A204.1 (cell line): ENCODE measurements around the gene TMEM147.

ENCODE experiments used
- FAIRE-seq: peaks from 2 replicates; lab custom pipeline; 2012; peaks lifted over from hg19 to GRCh38; lab: Jason Lieb, UNC

TMEM147 gene

DNA sequence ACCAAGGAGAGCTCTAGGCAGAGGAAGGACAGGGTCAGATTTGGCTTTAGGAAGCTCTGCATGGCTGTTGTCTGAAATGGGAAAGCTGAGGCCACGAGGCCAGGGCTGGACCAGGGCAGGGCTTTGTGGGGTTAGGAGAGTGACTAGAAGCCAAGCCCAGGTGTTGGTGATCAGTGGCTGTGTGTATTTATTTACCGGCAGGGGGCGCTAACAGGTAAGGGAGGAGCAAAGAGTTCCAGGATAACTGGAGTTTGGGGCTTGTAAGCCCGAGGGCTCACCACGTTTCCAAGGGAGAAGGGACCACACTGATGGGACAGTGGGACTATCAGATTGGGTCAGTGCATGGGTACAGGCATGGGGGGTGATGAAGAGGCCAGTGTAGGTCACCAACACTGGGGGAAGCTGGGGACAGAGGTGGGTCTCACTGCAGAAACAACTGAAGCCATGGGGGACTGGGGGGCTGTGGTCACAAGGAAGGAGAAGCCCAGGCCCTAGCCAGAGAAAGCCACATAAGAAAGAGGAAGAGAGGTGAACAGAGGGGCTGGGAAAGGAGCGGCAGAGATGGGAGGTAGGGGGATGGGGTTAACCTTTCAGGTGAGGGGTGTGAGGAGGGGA, 3.9 kb downstream of the TMEM147 start:
- no peak for FAIRE-seq

DNA sequence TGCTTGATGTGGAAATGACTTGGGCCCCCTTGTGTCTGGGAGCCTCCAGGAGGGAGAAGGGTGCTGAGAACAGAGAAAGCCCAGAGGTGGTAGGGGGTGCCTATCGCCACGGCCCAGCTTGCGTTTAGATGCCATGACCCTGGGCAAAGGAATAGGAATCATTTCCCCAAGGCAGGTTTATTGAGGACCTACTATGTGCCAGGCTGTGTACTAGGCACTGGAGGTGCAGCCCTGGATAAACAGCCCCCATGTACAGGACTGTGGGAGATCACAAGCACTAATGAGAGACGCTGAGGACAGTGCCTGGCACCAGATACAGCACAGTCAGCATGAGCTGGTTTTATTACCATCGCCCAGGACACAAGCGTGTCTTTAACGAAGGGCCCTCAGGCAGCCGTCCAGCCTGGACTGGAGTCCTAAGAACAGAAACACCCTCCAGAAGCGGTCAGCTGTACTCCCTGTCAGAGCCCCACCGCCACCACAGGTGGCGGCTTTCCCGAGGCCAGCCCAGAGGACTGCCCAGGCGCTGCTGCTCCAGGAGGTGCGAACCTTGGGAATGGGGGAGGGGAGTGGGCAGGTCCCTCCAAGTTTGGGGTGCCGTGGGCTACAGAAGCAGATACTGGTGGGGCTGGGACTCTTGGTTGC, 4.6 kb downstream of the TMEM147 start:
- no peak for FAIRE-seq

DNA sequence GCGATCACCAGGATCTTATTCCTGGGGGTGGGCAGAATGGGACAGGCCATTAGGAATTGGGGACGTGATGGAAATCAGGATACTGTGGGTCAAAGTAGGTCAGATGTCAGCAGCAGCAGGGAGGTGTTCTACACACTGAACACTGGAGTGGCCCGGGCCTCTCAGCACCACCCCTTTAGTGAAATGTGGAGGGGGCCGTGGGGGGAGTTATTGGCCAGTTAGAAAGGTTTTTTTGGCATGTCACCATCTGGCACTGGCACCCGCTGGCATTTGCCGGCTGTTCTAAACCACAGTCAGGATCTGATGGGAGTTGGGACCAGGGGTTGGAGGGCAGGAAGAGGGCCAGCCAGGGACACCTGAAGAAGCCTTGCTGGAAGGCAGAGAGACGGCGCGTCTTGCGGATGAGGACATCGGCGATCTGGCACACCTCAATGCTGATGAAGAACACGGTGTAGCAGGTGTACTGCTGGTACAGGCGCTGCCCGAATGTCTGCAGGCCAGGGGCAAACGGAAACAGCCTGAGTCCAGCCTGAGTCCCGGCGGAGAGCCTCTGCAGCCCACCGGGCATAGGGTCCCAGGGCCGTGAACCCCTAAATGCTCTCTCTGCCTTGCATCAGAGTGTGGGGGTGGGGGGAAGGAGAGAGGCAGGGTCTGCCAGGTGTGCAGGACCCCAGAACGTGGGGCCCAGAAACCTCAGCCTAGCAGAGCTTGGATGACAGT, 5.8 kb downstream of the TMEM147 start:
- FAIRE-seq = no peak

DNA sequence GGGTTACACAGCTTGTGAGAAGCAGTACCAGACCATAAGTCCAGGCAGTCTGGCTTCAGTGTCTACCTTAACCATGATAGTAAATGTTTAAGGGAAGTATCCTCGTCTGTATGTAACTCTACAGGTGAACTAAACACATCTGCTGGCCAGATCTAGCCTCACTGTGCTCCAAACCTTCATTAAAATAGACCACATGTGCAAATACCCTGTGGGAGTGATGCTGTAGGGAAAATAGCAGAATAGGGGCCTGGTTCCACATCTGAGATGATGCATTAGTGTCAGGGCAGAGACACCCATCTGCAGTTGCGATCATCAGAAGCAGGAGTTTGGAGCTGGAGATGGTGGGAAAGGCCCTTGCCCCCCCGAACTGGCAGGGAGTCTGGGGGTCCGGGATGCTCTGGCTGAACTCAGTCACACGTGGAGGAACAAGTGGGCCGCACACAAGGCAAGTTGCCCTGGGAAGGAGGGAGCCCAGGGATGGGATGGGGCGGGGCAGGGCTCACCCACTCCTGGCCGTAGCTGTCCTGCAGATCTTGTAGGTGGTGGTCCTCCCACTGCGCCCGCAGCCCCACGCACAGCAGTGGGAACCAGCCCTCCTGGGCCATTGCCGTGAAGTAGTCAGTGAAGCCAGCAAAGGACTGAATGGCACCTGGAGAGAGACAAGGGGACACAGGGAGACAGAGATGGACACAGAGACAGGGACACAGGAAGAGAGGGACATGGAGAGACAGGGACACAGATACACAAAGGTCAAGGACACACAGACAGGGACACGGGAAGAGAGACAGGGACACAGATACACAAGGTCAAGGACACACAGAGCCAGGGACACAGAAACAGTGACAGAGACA, 7.3 kb downstream of the TMEM147 start:
- FAIRE-seq = no peak

DNA sequence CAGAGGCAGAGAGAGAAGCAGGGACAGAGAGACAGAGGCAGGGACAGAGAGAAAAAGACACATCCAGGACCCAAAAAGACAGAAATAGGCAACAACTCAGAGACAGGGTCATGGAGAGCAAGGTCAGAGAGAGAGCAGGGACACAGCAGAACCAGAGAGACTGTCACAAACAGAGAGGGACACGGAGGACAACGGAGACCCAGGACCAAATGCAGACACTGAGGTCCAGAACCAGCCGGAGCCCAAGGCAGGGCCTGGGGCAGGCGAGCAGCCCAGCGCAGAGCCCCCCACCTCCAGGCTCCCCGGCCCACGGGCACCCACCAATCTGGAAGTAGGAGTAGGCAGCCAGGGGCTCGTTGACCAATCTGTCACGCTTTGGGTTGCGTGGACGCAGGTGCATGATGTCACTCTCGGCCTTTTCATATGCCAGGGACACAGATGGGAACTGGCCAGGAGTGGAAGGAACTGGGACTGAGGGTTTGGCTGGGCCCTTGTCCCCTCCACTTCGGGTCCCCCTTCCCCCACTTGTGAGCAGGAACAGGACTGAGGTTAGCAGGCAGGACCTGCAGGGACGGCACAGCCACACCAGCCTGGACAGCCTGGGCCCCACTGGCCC, 8.1 kb downstream of the TMEM147 start:
- no peak for FAIRE-seq

DNA sequence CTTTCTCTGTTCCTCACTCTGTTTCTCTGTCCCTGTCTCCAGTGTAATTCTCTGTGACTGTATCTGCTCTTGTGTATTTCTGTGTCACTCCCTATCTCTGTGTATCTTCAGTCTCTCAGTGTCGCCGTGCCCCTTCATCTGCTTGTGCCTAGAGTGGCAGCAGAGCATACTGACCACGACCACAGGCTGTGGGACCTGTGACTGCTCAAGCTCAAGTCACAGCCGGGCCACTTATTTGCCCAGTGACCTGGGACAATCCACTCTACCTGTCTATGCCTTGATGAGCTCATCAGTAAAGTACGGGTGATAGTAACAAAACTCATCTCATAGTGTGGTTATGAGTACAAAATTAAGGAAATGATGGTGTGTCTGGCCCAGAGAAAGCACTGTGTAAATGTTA, 8.7 kb downstream of the TMEM147 start:
- FAIRE-seq = no peak

DNA sequence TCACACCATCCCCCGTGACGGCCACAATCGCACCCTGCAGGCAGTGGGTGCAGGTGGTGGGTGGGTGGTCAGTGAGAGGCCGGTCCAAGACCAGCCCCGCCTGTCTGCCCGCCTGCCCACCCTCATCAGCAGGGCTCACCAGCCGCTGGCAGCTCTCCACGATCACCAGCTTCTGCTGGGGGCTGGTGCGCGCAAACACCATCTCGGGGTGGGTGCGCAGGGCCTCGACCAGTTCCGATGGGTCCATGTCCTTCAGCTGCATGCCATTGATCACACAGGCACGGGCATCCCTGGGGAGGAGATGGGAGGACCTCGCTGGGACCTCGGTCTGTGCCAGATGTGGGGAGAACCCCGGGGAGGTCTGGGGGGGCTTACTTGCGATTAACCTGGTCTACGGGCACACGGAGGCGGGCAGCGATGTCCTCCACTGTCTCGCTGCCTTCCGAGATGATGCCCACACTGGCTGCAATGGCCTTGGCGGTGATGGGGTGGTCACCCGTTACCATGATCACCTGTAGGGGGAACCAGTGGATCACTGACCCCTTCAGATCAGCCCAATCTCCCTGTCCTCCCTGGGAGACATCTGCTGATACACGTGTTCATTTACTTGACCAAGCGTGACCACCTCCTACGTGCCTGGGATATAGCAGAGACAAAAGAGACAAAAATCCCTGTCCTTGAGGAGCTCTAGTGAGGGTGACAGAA, 10.0 kb downstream of the TMEM147 start:
- FAIRE-seq = no peak

DNA sequence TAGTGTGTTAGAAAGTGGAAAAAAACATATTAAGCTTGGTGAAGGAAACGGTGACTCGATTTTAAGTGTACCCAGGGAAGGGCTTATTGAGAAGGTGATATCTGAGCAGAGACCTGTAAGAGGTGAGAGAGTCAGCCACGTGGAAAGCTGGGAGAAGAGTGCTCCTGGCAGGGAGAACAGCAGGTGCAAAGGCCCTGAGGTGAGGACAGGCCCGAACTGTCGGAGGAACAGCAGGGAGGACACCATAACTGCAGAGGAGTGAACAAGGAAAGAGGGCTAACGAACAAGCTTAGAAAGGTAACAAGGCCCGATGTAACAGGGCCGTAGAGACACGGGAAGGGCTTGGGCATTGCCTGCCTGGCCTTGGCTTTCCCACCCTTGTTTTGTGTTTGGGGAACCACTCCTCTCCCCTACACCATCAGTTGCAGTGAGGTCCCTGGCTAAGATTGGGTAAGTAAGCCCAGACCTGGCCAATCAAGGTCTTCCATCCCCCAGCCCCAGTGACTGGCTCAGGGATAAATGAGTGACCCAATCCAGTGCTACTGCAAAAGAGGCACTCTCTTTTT, 10.7 kb downstream of the TMEM147 start:
- no peak for FAIRE-seq

DNA sequence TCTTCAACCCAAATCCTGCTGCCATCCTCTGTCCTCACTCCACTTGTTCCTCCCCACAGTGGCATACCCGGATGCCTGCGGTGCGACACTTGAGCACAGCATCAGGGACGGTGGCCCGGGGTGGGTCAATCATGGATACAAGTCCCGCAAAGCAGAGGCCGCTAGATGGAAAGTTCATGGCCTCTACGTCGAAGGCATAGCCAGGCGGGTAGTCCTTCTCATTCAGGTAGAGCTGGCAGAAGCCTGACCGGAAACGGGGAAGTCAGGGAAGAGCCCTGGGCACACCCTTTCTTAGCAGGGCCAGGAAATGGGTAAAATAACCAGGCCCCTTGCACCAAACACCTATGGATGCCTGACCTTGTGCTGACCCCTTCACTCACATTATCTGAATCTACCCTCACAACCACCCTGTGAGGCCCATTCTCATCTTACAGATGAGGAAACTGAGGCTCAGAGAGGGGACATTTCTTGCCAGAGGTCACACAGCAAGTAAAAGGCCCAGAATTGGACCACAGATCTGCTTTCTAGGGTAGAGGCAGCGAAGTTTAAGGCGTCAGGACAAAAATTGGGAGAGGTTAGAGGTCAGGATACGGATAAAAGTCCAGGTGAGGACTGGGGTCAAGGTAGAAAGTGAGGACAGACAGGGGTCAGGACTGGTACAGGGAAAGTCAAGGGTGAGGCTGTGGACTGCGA, 11.6 kb downstream of the TMEM147 start:
- FAIRE-seq = no peak

DNA sequence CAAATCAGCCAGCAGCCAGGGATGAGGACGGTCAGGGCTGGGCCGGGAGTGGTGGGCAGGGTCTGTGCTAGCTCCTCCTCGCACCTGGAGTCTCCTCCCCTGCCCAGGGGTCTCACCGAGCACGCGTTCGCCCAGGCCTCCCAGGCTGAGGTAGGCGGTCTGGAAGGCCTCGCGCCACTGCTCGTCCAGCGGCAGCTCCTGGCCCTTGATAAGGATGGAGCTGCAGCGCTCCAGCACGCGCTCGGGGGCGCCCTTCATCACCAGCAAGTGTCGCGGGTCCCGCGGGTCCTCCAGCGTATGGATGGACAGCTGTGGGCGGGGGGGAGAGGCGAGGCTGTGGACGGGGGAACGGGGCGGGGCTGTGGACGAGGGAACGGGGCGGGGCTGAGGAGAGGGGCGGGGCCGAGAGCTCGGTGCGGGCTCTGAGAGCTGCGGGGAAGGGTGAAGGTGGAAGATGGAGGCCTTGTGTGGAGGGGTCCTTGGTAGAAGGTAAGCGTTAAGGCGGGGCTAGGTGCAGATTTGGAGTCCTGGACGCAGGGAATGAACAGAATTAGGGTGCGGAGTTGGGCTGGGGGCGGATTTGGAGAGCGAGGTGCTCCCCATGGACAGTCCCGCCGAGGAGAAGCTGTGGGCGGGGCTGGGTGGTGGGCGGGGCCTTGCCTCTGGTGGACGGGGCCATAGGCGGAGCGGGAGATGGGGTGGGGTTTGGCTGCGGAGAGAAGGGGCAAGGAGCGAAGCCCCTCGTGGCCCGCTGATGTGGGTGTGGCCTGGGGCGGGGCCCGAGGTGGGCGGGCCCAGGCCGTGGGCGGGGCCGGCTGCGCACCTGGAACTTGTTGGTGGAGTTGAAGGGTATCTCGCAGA, 12.3 kb downstream of the TMEM147 start:
- no peak for FAIRE-seq

DNA sequence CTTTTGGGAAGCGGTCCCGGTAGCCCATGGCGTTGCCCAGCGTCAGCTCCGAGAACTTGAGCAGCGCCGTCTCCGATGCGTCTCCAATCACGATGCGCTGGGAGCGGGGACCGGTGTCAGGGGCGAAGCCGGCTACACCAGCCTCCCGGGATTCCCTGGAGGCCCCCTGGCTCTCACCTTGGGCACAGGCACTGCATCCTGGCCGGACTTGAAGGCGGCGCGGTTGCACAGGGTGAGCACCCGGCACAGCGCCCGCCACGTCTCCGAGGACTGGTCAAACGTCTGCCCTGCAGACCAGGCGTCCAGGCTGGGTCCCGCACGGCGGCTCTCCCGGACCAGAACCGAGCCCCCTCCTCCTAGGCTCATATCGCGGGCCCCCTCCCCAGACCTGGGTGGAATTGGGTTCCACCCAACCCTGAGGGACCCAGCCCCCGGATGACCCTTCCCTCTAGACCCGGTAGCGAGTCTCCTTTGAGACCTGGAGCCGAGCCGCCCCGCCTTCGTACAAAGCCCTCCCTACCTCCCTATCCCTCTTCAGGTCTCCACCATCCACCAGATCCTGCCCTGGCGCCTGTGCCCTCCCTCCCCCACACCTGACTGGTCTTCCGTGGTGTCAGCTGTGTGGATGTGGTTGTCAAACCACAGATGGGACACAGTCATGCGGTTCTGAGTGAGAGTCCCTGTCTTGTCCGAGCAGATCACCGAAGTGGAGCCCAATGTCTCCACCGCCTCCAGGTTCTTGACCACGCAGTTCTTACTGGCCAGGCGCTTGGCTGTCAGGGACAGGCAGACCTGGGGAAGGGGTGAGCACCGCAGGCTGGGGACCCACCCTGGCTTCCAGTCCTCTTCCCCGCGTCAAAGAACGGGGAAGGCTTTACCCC, 13.2 kb downstream of the TMEM147 start:
- no peak for FAIRE-seq

DNA sequence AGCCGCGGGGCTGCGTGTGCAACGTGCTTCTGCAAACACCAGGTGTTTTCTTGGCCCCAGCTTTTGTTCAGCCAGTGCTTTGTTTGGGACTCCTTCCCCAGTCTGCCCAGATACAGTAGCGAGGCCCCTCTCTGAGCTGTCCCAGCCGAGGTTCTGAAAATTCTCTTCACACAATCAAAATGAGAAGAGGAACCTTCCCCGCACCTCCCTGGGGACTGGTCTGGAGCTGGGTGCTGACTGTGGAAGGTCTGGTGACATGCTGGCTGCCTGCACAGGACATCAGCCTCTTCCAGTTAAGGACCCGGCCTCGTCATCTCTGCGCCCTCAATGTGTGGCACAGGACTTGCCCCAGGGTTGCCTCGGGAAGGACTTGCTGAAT, 13.8 kb downstream of the TMEM147 start:
- no peak for FAIRE-seq

DNA sequence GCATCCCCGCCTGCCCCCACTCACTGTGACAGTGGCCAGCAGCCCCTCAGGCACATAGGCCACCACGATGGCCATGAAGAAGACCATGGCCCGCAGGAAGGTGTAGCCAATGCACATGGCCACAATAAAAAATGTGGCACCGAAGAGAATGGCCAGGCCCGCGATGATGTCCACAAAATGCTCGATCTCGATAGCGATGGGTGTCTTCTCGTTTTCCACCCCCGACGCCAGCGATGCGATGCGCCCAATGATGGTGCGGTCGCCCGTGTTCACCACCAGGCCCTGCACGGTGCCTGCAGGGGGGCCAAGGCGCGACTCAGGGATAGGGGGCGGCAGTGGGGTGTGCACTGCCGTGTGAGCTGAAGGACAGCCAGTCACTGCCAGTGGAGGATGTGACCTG, 14.4 kb downstream of the TMEM147 start:
- no peak for FAIRE-seq

DNA sequence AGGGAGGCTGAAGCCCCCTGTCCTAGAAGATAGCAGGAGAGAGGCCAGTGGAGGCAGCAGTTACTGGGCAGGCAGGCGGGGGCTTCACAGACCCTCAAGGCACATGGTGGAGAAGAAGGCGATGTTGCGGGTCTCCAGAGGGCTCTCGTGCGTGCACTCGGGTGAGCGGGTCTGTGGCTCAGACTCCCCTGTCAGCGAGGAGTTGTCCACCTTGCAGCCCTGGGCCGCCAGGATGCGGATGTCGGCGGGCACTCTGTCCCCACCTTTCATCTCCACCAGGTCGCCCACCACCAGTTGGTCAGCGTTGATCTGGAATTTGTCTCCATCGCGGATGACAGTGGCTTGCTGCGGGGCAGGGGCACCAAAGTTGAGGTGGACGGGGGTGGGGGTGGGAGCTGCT, 14.8 kb downstream of the TMEM147 start:
- no peak for FAIRE-seq

DNA sequence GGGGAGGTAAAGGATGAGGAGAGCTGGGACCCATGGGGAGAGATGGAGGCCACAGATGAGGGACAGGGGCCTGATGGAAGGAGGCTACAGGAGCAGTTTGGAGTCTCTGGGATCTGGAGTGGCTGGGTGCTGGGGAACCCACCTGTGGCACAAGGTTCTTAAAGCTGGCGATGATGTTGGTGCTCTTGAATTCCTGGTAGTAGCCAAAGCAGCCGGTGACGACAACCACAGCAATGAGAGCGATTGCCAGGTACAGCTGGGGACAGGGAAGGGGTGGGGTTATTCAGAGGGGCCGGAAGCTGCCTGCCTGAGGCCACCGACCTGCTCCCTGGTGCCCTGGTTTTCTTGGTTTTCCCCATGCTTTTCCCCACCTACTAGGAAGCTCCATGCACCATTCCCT, 15.3 kb downstream of the TMEM147 start:
- no peak for FAIRE-seq

DNA sequence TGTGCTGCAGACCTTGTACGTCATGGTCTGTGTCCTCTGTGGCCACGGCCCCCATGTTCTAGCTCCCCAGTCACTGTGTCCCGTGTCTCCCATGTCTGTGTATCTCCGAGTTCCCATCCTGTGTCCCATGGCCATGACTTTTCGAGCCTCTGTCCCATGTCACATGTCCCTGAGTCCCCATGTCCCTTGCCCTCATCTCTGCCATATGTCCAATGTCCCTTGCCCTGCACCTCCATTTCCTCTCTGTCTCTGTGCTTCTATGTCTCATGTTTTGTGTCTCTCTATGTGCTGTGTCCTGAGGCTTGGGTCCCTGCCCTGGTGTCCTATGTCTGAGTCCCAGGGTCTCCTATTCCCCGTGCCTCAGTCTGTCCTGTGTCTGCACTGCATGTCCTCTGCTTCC, 16.0 kb downstream of the TMEM147 start:
- no peak for FAIRE-seq

DNA sequence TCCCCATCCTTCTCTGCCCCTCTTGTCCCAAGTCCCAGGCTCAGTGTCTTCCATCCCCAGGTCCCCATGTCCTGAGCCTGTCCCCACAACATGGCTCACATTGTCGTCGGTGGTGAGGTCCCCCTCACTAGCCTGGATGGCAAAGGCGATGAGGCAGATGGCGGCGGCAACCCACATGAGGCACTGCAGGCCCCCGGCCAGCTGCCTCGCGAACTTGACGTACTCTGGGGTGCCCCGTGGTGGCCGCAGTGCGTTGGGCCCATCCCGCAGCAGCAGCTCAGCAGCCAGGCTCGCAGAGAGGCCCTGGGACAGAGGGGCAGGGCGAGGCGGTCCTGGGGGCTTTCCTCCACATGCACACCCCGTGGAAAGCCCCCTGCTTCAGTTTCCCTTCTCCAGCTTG, 16.9 kb downstream of the TMEM147 start:
- no peak for FAIRE-seq

DNA sequence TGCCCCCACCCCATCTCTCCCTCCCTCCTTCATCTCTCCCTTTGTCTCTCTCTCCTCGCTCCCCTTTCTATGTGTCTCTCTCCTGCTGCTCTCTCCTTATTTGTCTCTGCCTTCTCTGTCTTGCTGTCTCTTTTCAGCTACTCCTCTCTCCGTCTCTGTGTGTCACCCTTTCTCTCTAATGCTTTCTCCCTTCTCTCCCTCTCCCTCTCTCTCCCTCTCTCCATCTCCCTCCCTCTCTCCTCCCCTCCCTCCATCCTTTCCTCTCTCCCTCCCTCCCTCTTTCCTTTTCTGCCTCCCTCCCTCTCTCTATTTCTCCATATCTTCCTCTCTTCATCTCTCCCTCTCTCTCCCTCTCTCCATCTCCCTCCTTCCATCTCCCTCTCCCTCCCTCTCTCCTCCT, 17.4 kb downstream of the TMEM147 start:
- FAIRE-seq = no peak
